Activated naive CD4-positive, alpha-beta T cell treated with anti-CD3 and anti-CD28 coated beads for 36 hours (primary cell): Measurements from ENCODE around the gene SLC22A7. TPM values are rescaled to one million over a fixed set of nuclear protein-coding genes. Genes with fewer than 3 reads are reported as not detected.
"Not testable (repeated sequence)": the region's sequence is repeated elsewhere in the genome, so short reads cannot be mapped to it uniquely, and the experiment has no call there.

ENCODE experiments used
- CTCF ChIA-PET: fragments of 350-600 bp; sonication (Branson Sonifier 250); formaldehyde crosslinking; loops from one replicate; lab custom pipeline; 2021; ENCODE audit warnings: antibody characterized with exemption; lab: Charles Lee
- DNase-seq: peaks from one replicate; pipeline ENCODE4 v3.0.0-alpha.2; 2020
- H3K27ac Mint-ChIP-seq: one replicate; pipeline ENCODE4 v1.8.0; 2021; ENCODE audit warnings: mild to moderate bottlenecking, mixed read lengths
- H3K27me3 Mint-ChIP-seq: one replicate; pipeline ENCODE4 v1.8.0; 2021; ENCODE audit warnings: low read depth, mixed read lengths
- H3K36me3 Mint-ChIP-seq: one replicate; pipeline ENCODE4 v1.8.0; 2021; ENCODE audit warnings: low read depth, mixed read lengths
- H3K4me1 Mint-ChIP-seq: one replicate; pipeline ENCODE4 v1.8.0; 2021; ENCODE audit warnings: low read depth, mixed read lengths
- H3K4me3 Mint-ChIP-seq: one replicate; pipeline ENCODE4 v1.8.0; 2021; ENCODE audit warnings: mild to moderate bottlenecking, moderate library complexity, mixed read lengths
- H3K9me3 Mint-ChIP-seq: one replicate; pipeline ENCODE4 v1.8.0; 2021; ENCODE audit warnings: mixed read lengths
- intact Hi-C: fragments of 100-400 bp; cut with micrococcal nuclease; formaldehyde crosslinking; loops from one replicate; pipeline ENCODE4 v1.15.1; 2023
- total RNA-seq, 2 experiments: library from RNA; stranded (reverse); gene quantifications; one replicate each; pipeline ENCODE4 v1.2.3, GENCODE V29; 2021

Gene SLC22A7
- total RNA-seq, 2 experiments from 2014 or later = not detected

DNA sequence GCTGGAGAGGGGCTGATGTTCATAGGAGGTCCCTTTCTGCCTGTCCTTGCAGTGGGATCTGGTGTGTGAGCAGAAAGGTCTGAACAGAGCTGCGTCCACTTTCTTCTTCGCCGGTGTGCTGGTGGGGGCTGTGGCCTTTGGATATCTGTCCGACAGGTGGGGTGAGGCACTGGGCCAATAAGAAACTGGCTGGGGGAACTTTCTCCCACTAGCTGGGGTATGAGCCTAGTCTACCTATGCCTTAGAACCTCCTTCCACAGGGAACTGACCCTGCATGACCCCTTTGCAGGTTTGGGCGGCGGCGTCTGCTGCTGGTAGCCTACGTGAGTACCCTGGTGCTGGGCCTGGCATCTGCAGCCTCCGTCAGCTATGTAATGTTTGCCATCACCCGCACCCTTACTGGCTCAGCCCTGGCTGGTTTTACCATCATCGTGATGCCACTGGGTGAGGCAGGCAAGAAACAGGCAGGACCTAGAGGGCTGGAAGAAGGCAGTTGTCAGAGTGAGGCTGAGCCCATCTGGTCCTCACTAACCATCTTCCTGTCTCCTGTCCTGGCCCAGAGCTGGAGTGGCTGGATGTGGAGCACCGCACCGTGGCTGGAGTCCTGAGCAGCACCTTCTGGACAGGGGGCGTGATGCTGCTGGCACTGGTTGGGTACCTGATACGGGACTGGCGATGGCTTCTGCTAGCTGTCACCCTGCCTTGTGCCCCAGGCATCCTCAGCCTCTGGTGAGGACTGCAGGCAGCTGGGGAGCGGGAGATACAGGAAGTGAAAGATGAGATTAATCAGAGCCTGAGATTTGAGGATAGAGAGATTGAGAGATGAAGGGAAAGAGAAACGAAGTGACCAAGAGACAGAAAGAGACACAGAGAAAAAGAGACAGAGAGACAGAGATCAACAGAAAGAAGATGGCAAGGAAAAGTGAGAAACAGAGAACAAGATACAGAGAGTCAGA, 1.6 kb downstream of the SLC22A7 start:
- H3K27me3 Mint-ChIP-seq = no peaks in the 10 kb centered on the region
- no peak overlapping the region for H3K4me3 Mint-ChIP-seq
- no peaks in the 10 kb centered on the region for H3K9me3 Mint-ChIP-seq
- no peaks in the 10 kb centered on the region for H3K4me1 Mint-ChIP-seq
- intact Hi-C loops = no loop called here
- CTCF ChIA-PET = interaction anchor here (1.3 to 1.7 kb wide), 2 partner anchors 15 to 206 kb away, joined by 3 to 5 read pairs; no protein-coding TSS in a partner anchor
- H3K36me3 Mint-ChIP-seq = no peaks in the 10 kb centered on the region
- DNase-seq = no peak
- H3K27ac Mint-ChIP-seq = no peak overlapping the region

DNA sequence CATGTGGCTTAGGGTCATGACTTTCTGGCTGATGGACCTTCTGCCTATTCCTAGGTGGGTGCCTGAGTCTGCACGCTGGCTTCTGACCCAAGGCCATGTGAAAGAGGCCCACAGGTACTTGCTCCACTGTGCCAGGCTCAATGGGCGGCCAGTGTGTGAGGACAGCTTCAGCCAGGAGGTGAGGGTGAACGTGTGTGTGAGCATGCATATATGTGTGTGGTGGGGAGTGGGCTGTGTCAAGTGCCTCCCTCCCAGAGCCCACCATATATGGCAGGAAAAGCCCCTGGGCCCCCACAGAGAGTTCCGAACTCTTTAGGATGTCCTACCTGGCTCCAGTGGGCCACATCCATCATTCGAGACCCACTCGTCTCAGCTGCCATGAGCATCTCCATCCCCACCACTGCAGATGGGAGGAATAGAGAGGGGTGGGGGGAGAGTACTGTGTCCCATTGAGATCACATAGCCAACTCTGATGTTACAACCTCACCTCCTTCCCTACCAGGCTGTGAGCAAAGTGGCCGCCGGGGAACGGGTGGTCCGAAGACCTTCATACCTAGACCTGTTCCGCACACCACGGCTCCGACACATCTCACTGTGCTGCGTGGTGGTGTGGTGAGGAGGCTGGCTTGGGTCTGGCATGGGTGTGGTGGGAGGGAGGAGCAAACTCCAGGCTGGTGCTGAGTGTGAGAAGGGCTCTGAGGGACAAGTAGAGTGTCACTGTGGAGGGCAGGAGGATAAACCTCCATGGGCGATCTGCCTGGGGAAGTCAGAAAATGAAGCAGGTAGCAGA, 3.2 kb downstream of the SLC22A7 start:
- no peak for DNase-seq
- Mint-ChIP-seq H3K4me3 (no peak overlapping the region), H3K27ac (no peak overlapping the region), H3K4me1 (no peaks in the 10 kb centered on the region), H3K9me3 (no peaks in the 10 kb centered on the region), H3K36me3 (no peaks in the 10 kb centered on the region), H3K27me3 (no peaks in the 10 kb centered on the region)
- CTCF ChIA-PET = interaction anchor here (0.9 kb wide), 1 partner anchor 126 kb away, joined by 3 read pairs; the partner anchor contains the start of gene ABCC10
- intact Hi-C loops = no loop called here

DNA sequence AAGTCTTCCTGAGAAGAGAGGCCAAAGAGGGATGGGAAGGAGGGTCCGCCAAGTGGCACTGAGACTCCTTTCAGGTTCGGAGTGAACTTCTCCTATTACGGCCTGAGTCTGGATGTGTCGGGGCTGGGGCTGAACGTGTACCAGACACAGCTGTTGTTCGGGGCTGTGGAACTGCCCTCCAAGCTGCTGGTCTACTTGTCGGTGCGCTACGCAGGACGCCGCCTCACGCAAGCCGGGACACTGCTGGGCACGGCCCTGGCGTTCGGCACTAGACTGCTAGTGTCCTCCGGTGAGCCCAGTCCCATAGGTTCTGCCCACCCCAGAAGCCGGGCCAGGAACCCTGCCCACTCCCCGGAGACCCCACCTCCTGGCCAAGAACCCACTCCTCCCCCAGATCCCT, 4.1 kb downstream of the SLC22A7 start:
- no peaks in the 10 kb centered on the region for H3K36me3 Mint-ChIP-seq

GRCh38 chr6:43303006-43303405, 4.9 kb downstream of the SLC22A7 start:
- H3K27me3 Mint-ChIP-seq, H3K4me1 Mint-ChIP-seq, DNase-seq, H3K36me3 Mint-ChIP-seq, intact Hi-C loops, H3K9me3 Mint-ChIP-seq, H3K4me3 Mint-ChIP-seq, H3K27ac Mint-ChIP-seq, CTCF ChIA-PET: not testable (repeated sequence)

More for the DNA sequence above, 4.1 kb downstream of the SLC22A7 start:
- CTCF ChIA-PET = interaction anchor here (0.5 kb wide), 1 partner anchor 62 kb away, joined by 4 read pairs; no protein-coding TSS in a partner anchor
- Mint-ChIP-seq H3K9me3 (no peaks in the 10 kb centered on the region), H3K27me3 (no peaks in the 10 kb centered on the region), H3K4me1 (no peaks in the 10 kb centered on the region), H3K4me3 (no peak overlapping the region), H3K27ac (no peak overlapping the region)
- intact Hi-C loops = no loop called here
- no peak for DNase-seq

DNA sequence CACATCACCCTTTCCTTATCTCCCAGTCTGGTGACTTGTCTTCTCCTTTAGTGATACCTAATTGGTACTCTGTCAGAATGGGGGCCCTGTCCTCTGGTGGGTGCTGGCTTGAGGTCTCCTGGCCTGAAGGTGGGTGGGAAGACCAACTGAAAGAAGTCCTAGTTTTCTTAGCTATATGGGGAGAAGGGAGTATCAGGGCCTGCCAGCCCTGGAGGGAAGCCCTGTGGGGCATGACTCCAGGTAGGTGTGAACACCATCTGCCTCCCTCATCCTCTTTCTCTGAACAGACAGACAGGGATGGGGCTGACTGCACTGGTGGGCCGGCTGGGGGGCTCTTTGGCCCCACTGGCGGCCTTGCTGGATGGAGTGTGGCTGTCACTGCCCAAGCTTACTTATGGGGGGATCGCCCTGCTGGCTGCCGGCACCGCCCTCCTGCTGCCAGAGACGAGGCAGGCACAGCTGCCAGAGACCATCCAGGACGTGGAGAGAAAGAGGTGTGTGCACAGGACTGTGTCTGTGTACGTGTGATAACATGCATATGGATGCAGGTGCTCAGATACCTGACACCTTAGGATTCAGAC, 5.8 kb downstream of the SLC22A7 start:
- Mint-ChIP-seq H3K4me1 (peaks cover 3% of the 10 kb centered on the region), H3K27ac (no peak overlapping the region), H3K4me3 (no peak overlapping the region), H3K27me3 (no peaks in the 10 kb centered on the region), H3K36me3 (no peaks in the 10 kb centered on the region), H3K9me3 (no peaks in the 10 kb centered on the region)
- CTCF ChIA-PET = no interaction called here
- intact Hi-C loops = no loop called here
- no peak for DNase-seq

- no peaks in the 10 kb centered on the region for H3K27me3 Mint-ChIP-seq
- H3K9me3 Mint-ChIP-seq = no peaks in the 10 kb centered on the region
- DNase-seq = no peak
- intact Hi-C loops = no loop called here
- H3K4me1 Mint-ChIP-seq = peaks cover 4% of the 10 kb centered on the region
- H3K27ac Mint-ChIP-seq = no peak overlapping the region
- H3K36me3 Mint-ChIP-seq = no peaks in the 10 kb centered on the region
- no peak overlapping the region for H3K4me3 Mint-ChIP-seq
- CTCF ChIA-PET = no interaction called here
Measured at GRCh38 chr6:43304361-43304760, 6.3 kb downstream of the SLC22A7 start.

- CTCF ChIA-PET = no interaction called here
- H3K27ac Mint-ChIP-seq = no peak overlapping the region
- H3K27me3 Mint-ChIP-seq = no peaks in the 10 kb centered on the region
- no peaks in the 10 kb centered on the region for H3K36me3 Mint-ChIP-seq
- H3K4me1 Mint-ChIP-seq = peaks cover 4% of the 10 kb centered on the region
- DNase-seq = no peak
- intact Hi-C loops = loop anchor here (5.0 kb wide), 1 partner anchor 92 kb away; no protein-coding TSS in a partner anchor
- H3K9me3 Mint-ChIP-seq = no peaks in the 10 kb centered on the region
- no peak overlapping the region for H3K4me3 Mint-ChIP-seq
Measured at GRCh38 chr6:43304882-43305281, 6.8 kb downstream of the SLC22A7 start.

DNA sequence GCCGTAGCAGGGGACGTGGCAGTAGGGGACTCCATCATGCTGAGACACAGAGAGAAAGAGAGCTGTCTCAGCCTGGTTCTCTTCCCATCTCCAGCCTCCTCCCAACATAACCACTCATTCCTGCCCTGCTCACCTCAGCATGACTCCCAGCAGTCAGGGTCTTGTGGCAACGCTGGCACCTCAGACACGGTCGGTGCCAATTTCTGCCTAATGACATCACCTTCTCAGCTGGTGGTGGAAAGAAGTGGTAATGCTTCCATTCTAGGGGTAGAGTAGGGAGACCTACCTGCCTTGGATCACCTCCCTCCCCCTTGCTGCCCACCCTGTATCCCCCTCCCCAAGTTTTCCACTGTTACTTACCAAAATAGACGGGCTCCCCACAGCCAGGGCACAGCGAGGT, 8.0 kb downstream of the SLC22A7 start:
- intact Hi-C loops = loop anchor here (5.0 kb wide), 1 partner anchor 91 kb away; no protein-coding TSS in a partner anchor
- no peak for DNase-seq
- Mint-ChIP-seq H3K36me3 (no peaks in the 10 kb centered on the region), H3K27me3 (peaks cover 2% of the 10 kb centered on the region), H3K9me3 (no peaks in the 10 kb centered on the region), H3K4me1 (peaks cover 6% of the 10 kb centered on the region), H3K4me3 (no peak overlapping the region), H3K27ac (no peak overlapping the region)
- CTCF ChIA-PET = interaction anchor here (3.2 kb wide), 1 partner anchor 10 kb away, joined by 23 read pairs; the partner anchor contains the start of gene SLC22A7

DNA sequence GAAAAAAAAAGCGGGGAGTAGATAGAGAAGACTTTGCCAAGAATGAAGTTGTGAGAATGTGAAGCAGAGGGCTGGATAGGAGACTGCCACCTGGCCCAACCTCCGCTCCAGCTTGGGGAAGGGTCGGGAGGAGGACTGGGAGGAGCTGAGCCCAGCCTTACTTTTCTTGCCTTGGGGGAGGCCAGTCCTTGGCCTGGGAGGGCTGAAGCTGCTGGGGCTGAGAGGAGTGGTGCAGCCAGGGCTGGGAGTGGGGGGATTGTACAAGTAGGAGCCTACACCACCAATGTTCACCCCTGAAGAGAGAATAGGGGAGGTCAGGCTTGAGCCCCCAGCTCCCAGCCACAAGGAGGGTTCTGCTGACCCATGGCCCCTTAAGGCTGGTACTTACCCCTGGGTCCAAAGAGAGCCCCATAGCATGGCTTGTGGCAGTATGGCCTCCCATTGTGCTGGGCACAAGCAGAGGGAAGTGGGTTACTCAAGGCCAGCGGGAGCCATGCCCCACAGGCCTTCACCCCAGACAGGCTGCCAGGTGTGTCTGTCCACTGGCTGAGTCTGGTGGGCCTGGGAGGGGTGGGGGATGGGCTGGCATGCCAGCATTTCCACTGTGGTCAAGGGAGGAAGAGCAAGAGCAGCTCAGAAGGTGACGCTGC, 9.5 kb downstream of the SLC22A7 start:
- intact Hi-C loops = loop anchor here (1.0 to 5.0 kb wide), 2 partner anchors 90 to 120 kb away; partner anchors contain the start of gene ABCC10
- H3K36me3 Mint-ChIP-seq = no peaks in the 10 kb centered on the region
- no peak for DNase-seq
- H3K27ac Mint-ChIP-seq = no peak overlapping the region
- no peak overlapping the region for H3K4me3 Mint-ChIP-seq
- H3K4me1 Mint-ChIP-seq = peaks cover 6% of the 10 kb centered on the region
- peaks cover 2% of the 10 kb centered on the region for H3K27me3 Mint-ChIP-seq
- no peaks in the 10 kb centered on the region for H3K9me3 Mint-ChIP-seq
- CTCF ChIA-PET = interaction anchor here (0.6 to 3.2 kb wide), 11 partner anchors 11 to 397 kb away, joined by 3 to 23 read pairs (median 4); partner anchors contain the start of genes DNPH1 and SLC22A7

GRCh38 chr6:43308101-43308989, 10.3 kb downstream of the SLC22A7 start, which contains the start of gene CRIP3:
CRIP3 (minus strand) TSS chr6:43308826; CDS start chr6:43308792, 34 bp downstream.
- intact Hi-C loops = loop anchor here (1.0 to 5.0 kb wide), 2 partner anchors 89 to 119 kb away; partner anchors contain the start of gene ABCC10
- Mint-ChIP-seq H3K27me3 (peaks cover 2% of the 10 kb centered on the region), H3K27ac (no peak within 1 kb of the TSS), H3K36me3 (no peaks in the 10 kb centered on the region), H3K9me3 (no peaks in the 10 kb centered on the region), H3K4me1 (peaks cover 6% of the 10 kb centered on the region), H3K4me3 (peak within 1 kb of the TSS; percentile 82)
- CTCF ChIA-PET = interaction anchor here (0.6 to 3.2 kb wide), 20 partner anchors 10 to 199 kb away, joined by 3 to 23 read pairs (median 4); partner anchors contain the start of genes DNPH1 and SLC22A7
- DNase-seq = peak; percentile 67
